GM21390 (cell line): ENCODE data around the gene SNHG17.
"Not testable (repeated sequence)": the region's sequence is repeated elsewhere in the genome, so short reads cannot be mapped to it uniquely, and the experiment has no call there.

ENCODE experiments used
- ATAC-seq: cut with Tn5 transposase; IDR thresholded peaks from one replicate; pipeline ENCODE4 v1.9.1; 2021; ENCODE audit not compliant: unreplicated experiment

Gene SNHG17

DNA sequence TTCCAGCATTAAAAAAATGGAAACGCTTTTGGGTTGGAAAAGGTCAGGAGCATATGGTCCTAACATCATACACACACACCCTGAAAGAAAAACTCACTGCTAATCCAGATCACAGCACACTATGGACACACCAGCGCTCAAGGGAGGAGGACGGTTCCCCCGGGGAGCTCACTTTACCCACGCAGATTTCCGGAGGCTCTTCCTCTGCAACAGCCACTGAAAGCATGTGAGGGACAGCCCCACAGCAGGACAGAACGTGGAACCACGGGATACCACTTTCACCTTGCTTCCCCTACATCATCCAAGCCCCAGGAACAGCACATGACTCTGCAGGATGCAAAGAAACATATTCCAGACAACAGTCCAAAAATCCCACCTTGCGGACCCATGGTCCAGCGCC, 13.2 kb downstream of the SNHG17 start:
- ATAC-seq, result no peak

DNA sequence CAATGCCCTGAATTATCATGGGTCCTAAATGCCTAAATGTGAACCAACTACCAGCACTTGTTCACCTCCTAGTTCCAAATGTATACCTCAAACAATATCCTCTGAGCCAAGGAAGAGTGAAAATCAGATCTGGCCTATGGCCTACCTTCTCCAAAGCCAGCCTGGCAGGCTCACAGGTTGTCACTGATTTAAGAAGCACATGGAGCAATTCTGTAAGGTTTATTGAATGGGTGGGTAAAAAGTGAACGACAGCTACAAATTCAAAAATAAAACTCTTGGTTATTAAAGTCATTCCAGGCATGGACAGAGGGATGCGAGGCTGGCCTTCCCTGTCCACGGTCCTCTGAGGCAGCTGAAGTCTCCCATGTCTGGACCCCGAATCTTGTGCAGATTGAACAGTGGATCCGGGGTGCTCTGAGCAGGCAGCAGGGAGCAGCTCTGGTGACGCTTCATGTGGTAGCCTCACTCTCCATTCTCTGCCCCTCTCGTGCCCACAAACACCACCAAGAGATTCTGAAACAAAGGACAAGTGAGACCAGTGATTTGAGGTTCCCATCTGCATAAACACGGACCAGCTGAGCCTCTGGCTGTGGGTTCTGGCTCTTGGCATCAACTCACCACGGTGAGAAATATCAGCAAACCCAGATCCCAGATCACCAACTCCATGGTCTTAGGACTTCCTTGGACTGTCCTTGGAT, 14.6 kb downstream of the SNHG17 start:
- no peak for ATAC-seq

DNA sequence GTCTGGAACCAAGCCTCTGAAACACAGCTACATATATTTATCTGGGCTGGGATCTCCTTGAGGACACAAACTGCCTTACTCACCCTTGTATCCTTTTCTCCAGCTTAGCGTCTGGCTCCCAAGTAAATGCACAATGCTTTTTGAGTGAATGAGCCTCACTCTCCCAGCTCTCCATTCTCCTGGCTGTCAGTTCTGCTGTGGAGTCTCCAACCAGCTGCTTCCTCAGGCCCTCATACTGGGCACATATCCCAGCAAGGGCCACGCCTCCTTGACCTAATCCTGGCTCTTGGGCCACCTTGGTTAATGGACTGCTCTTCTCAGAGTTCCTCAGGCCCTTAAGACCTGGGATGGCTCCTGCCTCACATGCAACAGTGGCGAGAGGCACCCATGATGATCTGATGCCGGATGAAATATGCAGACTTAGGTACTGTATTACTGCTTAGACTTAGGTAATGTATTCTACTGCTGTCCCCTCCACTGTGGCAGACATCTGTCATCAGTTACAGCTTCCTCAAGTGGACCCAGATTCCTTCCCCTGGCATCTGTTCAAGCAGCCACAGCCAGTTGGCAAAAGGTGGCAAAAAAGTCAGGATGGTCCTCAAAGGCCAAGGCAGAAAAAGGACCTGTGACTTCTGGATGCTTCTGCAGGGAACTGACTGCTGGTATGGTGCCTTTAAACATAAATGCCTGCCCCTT, 16.5 kb downstream of the SNHG17 start:
- ATAC-seq, result no peak

DNA sequence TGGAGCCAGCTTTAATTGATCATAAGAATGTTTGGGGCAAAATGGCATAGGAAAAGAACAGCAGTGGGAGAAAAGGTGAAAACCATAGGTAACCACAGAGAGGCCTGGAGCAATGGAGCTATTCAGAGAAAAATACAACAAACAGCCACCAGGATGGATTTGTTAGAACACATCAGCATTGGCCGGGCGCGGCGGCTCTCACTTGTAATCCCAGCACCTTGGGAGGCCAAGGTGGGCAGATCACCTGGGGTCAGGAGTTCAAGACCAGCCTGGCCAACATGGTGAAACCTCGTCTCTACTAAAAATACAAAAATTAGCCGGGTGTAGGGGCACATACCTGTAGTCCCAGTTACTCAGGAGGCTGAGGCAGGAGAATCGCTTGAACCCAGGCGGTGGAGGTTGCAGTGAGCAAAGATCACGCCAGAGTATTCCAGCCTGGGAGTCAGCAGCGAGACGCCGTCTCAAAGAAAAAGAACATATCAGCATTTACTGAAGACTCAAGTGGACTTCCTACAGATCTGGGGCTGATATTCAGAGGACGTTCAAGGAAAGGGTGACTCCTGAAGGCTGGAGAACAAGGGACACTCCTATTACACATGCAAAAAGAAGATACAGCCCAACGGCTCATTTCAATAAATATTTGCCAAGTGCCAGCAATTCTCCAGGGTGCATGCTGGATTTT, 20.2 kb downstream of the SNHG17 start:
- ATAC-seq, result no peak

DNA sequence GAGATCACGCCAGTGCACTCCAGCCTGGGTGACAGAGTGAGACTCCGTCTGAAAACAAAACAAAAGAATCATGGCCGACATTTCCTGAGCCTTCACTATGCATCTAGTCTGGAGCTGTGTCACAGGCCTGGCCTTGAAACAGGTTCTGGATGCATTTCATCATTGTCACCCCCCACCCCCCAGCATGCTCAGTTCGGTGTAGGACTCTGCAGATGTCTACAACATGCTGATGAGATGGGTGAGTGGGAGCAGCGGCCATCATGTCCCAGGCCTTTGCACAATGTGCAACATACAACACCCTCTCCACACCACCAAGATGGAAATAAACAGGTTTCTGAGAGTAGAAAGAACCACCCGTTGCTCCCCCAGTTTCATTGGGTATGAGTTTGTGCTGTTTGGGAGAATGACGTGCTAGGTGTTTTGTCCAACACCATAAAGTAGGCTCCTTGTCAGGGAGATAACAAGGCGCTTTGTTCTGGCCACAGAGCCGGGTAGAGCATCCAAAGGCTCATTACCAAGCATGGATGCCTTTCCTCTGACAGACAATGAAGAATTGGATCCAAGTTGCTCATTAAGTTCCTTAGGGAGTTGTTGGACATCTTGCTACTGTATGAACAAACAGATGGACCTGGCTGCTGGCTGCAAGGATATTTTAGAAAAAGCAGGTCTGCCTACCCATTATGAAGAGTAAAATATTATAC, 22.1 kb downstream of the SNHG17 start:
- ATAC-seq, result no peak

DNA sequence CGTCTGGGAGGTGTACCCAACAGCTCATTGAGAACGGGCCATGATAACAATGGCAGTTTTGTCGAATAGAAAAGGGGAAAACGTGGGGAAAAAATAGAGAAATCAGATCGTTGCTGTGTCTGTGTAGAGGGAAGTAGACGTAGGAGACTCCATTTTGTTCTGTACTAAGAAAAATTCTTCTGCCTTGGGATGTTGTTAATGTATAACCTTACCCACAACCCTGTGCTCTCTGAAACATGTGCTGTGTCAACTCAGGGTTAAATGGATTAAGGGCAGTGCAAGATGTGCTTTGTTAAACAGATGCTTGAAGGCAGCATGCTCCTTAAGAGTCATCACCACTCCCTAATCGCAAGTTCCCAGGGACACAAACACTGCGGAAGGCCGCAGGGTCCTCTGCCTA, 27.3 kb downstream of the SNHG17 start:
- ATAC-seq, result not testable (repeated sequence)

DNA sequence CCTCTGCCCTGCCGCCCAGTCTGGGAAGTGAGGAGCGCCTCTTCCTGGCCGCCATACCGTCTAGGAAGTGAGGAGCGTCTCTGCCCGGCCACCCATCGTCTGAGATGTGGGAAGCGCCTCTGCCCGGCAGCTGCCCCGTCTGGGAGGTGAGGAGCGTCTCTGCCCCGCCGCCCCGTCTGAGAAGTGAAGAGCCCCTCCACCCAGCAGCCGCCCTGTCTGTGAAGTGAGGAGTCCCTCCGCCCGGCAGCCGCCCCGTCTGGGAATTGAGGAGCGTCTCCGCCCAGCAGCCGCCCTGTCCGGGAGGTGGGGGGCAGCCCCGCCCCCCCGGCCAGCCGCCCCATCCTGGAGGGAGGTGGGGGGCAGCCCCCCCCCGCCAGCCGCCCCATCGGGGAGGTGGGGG, 27.8 kb downstream of the SNHG17 start:
- ATAC-seq, result no peak

DNA sequence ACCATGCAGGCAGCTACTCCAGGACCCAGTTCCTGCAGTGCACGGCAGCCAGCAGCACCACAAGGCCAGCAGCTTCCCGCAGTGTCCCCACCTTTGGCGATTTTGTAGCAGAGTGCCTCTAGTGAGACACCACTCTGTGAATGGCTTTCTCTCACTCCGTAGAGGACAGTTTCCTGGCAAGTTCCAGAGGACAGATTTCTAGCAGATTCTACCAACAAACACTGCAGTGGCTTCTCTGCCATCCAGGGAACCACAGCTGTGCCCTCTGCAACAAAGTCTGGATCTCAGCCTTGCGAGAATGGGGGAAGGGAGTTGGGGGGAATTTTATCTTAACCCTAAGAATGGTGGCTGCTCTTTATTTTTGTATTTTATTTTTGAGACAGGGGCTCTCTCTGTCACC, 28.7 kb downstream of the SNHG17 start:
- no peak for ATAC-seq

DNA sequence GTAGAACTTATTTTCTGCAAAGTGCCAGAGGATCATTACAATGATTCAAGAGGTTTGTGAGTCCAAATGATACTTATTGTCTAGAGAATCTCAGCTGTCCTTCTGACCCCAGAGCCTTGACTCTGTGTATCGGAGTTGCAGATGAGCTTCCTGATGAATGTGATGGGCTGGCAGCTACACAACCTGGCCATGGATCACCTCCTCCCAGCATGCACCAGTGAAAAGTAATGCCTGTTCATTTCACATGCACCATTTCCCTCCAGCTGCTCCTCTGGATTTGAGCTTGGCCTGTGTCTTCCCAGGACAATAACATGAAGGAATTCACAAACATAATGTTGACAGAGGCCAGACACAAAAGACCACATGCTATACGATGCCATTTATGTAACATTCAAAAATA, 30.0 kb downstream of the SNHG17 start:
- ATAC-seq, result no peak

DNA sequence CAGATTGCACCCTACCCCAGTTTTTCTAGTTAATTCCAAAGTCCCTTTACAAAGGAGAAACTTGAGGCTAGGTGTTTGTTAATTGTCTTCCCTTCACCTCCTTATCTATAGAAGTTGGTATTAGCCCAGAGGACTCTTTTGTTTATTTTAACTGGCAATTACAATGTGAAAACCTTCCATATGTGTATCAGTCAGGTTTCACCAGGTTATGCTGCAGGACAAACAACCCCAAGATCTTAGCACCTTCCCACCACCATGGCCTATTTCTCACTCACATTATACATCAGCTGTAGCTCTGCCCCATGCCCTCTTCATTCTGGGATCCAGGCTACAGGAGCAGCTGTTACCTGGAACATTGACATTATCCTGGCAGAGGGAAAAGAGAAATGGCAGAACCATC, 31.1 kb downstream of the SNHG17 start:
- ATAC-seq, result no peak

DNA sequence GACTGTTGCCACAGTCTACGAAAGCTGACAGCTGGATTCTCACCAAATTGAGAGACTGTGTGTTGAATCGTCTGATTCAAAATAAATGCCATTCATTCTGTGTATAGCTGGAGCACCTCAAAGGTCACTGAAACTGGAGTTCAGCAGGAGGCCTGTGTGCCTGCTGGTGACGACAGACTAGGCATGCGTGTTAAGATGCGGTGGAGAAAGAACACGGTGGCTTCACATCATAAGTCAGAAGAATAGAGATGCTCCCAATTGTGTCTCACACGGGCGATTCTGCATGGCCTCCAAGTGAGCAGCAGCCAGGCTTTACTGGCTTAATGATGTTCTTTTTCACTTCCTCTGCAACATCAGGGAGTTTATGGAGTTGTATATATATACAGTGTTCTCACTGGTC, 32.3 kb downstream of the SNHG17 start:
- ATAC-seq, result no peak

DNA sequence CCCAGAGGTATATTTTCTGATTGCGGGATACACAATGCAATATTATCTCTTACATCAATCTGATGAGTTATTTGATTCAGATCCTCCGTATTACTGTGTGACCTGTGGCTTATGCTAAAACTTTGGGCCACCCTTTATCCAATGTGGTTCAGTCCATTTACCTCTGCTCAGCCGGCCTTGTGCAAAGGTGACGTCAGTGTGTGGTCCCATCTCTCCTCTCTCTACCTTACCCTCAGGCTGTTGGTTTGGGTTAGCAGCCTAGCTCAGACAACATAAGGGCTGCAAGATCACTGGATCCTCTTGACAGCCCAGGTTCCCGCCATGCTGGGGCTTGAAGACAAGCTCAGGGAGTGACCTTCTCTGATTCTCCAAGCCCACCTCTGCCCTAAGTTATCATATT, 33.0 kb downstream of the SNHG17 start:
- ATAC-seq, result no peak

DNA sequence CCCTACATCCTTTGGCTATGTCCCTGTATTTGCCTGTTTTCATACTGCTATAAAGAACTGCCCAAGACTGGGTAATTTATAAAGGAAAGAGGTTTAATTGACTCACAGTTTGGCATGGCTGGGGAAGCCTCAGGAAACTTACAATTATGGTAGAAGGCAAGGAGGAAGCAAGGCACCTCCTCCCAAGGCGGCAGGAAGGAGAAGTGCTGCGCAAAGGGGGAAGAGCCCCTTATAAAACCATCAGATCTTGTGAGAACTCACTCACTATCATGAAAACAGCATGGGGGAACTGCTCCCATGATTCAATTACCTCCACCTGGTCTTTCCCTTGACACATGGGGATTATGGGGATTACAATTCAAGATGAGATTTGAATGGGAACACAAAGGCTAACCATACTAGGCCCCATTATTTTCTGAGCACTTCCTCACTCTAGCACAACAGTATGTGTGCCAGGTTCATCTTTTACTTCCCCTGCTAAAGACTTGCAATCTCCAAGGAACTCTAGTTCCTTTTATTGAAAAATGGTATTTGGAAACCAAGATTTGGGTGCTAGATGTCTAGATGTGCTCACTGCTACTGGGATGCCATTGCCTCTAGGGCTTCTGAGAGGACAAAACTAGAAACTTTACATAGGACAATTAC, 39.3 kb downstream of the SNHG17 start:
- not testable (repeated sequence) for ATAC-seq

DNA sequence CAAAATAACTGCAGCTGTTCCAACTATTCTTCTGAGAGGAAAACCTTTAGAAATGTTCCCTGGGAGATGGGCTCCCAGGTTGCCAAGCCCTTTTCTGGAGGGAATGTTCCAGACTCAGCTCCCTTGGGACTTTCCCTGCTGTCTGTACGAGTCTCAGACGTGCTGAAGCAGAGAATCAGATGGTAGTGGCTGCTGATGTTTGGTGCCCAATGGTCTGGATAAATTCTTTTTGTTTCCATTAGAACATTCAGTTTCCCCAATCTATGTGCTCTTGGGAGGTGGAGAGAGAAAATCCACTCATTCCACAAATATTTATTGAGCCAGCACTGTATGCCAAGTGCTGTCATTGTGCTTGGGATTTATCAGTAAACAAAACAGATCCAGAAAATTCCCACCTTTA, 40.0 kb downstream of the SNHG17 start:
- ATAC-seq, result no peak

DNA sequence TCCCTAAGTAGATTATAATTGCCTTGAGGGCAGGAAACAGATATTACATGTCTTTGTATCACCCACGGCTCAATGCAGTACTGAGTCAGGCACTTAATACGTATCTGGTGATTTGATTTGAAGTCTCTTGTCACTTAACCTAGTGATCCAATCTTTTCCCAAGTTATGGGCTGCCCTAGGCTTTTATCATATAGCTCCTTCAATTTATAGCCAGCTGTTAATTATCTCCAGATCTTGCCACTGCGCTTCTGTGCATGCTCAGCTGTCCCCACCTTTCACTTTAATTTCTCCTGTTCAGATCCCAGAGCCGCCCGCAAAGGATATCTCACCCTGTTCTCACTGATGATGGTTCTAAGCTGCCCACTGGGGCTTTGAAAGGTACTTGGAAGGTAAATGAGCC, 41.9 kb downstream of the SNHG17 start:
- ATAC-seq, result no peak

DNA sequence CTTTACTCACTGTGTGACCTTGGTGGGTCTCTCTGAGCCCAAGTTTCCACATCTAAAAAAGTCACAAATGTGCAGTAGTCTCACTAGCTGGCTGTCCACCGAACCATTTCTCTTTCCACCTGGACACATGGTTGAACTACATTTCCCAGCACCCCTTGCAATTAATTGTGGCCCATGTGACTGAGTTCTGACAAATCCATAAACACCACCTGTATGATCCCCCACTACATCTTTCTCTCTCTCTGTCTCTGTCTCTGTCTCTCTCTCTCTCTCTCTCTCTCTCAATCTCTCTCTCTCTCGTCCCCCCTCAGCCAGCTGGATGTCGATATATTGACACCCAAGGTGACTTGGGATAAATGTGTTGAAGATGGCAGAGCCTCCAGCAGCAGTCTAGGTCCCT, 42.8 kb downstream of the SNHG17 start:
- ATAC-seq, result no peak

DNA sequence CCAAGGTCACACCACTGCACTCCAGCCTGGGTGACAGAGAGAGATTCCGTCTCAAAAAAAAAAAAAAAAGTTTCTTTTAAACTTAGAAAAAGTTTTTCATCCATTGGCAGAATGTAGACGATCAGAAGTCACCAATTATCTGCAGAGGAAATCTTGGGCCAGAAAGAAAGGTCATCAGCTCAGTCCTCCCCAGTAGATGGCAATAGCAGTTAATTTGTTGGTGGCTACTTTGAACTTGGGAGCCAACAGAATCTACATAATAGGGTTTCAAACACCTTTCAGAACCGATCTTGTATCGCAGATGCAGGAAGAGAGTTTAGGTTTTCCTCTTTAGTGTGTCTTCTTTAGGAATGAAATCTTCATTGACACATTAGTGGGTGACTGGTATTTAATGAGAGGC, 47.2 kb downstream of the SNHG17 start:
- ATAC-seq, result no peak

DNA sequence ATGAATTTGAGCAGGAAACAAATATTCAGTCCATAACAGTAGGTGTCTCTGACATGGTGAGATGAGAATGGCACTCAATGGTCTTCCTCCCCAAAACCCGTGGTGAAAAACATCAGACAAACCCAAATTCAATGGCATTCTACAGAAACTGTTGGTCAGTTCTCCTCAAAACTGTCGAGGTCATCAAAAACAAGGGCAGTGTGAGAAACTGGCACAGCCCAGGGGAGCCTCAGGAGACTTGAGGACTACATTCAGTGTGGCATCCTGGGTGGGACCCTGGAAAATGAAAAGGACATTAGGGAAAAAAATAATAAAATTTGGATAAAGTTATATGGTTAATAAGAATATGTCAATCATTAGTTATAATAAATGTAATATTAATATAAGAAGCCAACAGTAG, 48.3 kb downstream of the SNHG17 start:
- no peak for ATAC-seq

DNA sequence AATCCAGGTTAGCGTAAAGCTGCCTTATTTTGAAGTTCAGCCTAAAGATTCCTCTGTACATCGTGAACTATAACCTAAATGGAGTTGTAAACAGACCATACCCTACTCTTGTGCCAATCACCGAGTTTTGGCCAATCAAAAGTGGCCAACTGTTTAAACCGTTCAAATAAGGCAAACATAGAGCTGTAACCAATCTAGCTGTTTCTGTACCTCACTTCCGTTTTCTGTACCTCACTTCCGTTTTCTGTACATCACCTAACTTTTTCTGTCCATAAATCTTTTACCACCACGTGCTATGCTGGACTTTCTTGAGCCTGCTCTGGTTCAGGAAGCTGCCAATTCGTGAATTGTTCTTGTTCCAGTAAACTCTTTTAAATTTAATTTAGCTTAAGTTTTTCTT, 49.1 kb downstream of the SNHG17 start:
- no peak for ATAC-seq

DNA sequence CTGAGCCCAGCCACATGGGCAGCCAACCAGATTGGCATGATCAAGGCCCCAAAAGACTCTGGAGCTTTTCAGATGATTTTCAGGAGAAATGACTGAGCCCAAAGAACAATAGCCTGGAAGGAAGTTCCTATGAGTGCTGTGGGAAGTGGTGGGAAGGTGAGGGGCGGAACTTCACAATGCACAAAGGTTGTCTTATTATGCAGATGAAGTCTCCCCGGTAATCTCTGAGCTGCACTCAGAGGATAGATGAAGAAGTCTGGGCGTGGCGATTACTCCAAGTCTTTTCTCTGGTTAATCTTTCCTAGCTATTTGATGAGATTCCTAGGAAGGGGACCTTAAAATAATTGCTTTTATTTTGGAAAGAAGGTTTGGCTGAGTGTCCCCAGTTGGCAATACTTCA, 52.0 kb downstream of the SNHG17 start:
- ATAC-seq, result no peak

DNA sequence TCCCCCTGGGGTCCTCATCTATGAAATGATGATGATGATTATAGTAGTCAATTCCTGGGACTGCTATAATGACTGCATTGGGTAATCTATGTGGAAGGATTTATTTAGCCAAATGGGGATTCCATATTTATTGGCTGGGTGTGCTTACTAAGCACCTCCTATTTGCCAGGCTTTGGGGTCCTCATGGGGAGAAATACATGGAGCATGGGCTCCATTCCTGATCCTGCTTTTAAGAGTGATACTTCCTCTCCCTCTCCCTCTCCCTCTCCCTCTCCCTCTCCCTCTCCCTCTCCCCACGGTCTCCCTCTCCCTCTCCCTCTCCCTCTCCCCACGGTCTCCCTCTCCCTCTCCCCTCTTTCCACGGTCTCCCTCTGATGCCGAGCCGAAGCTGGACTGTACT, 57.3 kb downstream of the SNHG17 start:
- not testable (repeated sequence) for ATAC-seq
